WI38 (cell line): ENCODE data around the gene FOXQ1.
"Not testable (repeated sequence)": the region's sequence is repeated elsewhere in the genome, so short reads cannot be mapped to it uniquely, and the experiment has no call there.

Source experiments
- H3K4me3 ChIP-seq: 2 replicates; pipeline ENCODE4 v1.5.1; 2011; ENCODE audit warnings: low read depth, mild to moderate bottlenecking, control low read depth, low read length
- CTCF ChIP-seq: IDR thresholded peaks from 2 replicates; pipeline ENCODE4 v1.5.1; 2012; ENCODE audit warnings: low read depth, mild to moderate bottlenecking, control low read depth, low read length

Gene FOXQ1

GRCh38 chr6:1314617-1315016, 2.7 kb downstream of the FOXQ1 start:
- H3K4me3 ChIP-seq: no peak overlapping the region
- no peak for TF ChIP-seq CTCF

GRCh38 chr6:1315201-1315559, 3.3 kb downstream of the FOXQ1 start:
- H3K4me3 ChIP-seq: no peak overlapping the region
- TF ChIP-seq CTCF: no peak

- TF ChIP-seq CTCF: no peak
- peak overlapping the region; percentile 55; the same call in 1 of the 2 replicates for H3K4me3 ChIP-seq
Observed at GRCh38 chr6:1315560-1316386, 3.9 kb downstream of the FOXQ1 start.

- no peak for TF ChIP-seq CTCF
- peak overlapping the region; percentile 55 for H3K4me3 ChIP-seq
Observed at GRCh38 chr6:1316489-1316971, 4.6 kb downstream of the FOXQ1 start.

- no peak for TF ChIP-seq CTCF
- H3K4me3 ChIP-seq: no peak overlapping the region
Observed at GRCh38 chr6:1317302-1317815, 5.5 kb downstream of the FOXQ1 start.

- TF ChIP-seq CTCF: no peak
Observed at GRCh38 chr6:1318036-1318435, 6.1 kb downstream of the FOXQ1 start.

GRCh38 chr6:1318584-1318983, 6.7 kb downstream of the FOXQ1 start:
- not testable (repeated sequence) for H3K4me3 ChIP-seq

More at GRCh38 chr6:1318036-1318435, 6.1 kb downstream of the FOXQ1 start:
- H3K4me3 ChIP-seq: no peak overlapping the region
